MM.1S (cell line): ENCODE measurements around the gene RREB1.
A peak's percentile ranks its signal among the peaks of the same experiment; 100 is the strongest.

Experiments
- DNase-seq: peaks from one replicate; pipeline ENCODE4 v3.0.0-alpha.2; 2015
- H2AFZ ChIP-seq: fragments of 300-600 bp; sonication (generic); 2 replicates; pipeline ENCODE4 v1.6.0; 2016; ENCODE audit warnings: antibody characterized with exemption, low read length
- H3F3A ChIP-seq: fragments of 300-600 bp; sonication (generic); 2 replicates; pipeline ENCODE4 v1.6.1; 2016; ENCODE audit warnings: mild to moderate bottlenecking, antibody characterized with exemption, low read length, moderate library complexity, mixed read lengths; ENCODE audit not compliant: insufficient read depth
- H3K27ac ChIP-seq: fragments of 300-600 bp; sonication (generic); 2 replicates; pipeline ENCODE4 v1.5.1; 2016; ENCODE audit warnings: mild to moderate bottlenecking, low read length
- H3K27me3 ChIP-seq: fragments of 300-600 bp; sonication (generic); replicated peaks from 2 replicates; pipeline ENCODE4 v1.6.0; 2016; ENCODE audit warnings: low read length; ENCODE audit not compliant: insufficient read depth
- H3K36me3 ChIP-seq: fragments of 300-600 bp; sonication (generic); replicated peaks from 2 replicates; pipeline ENCODE4 v1.6.1; 2016; ENCODE audit warnings: mild to moderate bottlenecking, low read length, mixed read lengths; ENCODE audit not compliant: insufficient read depth
- H3K4me1 ChIP-seq: fragments of 300-600 bp; sonication (generic); 2 replicates; pipeline ENCODE4 v1.6.1; 2016; ENCODE audit warnings: low read length, mixed read lengths
- H3K4me2 ChIP-seq: fragments of 300-600 bp; sonication (generic); 2 replicates; pipeline ENCODE4 v1.6.0; 2016; ENCODE audit warnings: low read depth, low read length
- H3K4me3 ChIP-seq: fragments of 300-600 bp; sonication (generic); 2 replicates; pipeline ENCODE4 v1.5.1; 2016; ENCODE audit warnings: low read length, mixed read lengths
- H3K79me2 ChIP-seq: fragments of 300-600 bp; sonication (generic); 2 replicates; pipeline ENCODE4 v1.6.1; 2016; ENCODE audit warnings: mixed run types, low read length, mixed read lengths
- H3K9ac ChIP-seq: fragments of 300-600 bp; sonication (generic); 2 replicates; pipeline ENCODE4 v1.6.1; 2016; ENCODE audit warnings: low read length, mixed read lengths
- H3K9me2 ChIP-seq: fragments of 300-600 bp; sonication (generic); replicated peaks from 2 replicates; pipeline ENCODE4 v1.6.1; 2016; ENCODE audit warnings: mild to moderate bottlenecking, low read length, mixed read lengths; ENCODE audit not compliant: insufficient read depth
- H3K9me3 ChIP-seq: fragments of 300-600 bp; sonication (generic); replicated peaks from 2 replicates; pipeline ENCODE4 v1.6.1; 2016; ENCODE audit warnings: mild to moderate bottlenecking, low read length, mixed read lengths; ENCODE audit not compliant: insufficient read depth
- H4K20me1 ChIP-seq: fragments of 300-600 bp; sonication (generic); 2 replicates; pipeline ENCODE4 v1.6.1; 2016; ENCODE audit warnings: mild to moderate bottlenecking, low read length, moderate library complexity, mixed read lengths; ENCODE audit not compliant: insufficient read depth
- EZH2 ChIP-seq: fragments of 300-600 bp; sonication (generic); optimal IDR thresholded peaks from 2 replicates; pipeline ENCODE3; 2017; ENCODE audit warnings: low read depth, mild to moderate bottlenecking, antibody characterized with exemption, low read length, mixed read lengths
- EZH2phosphoT487 ChIP-seq: fragments of 300-600 bp; sonication (generic); IDR thresholded peaks from 2 replicates; pipeline ENCODE4 v1.6.1; 2018; ENCODE audit warnings: antibody characterized with exemption, low read length
- TF ChIP-seq, protein P1 (sequence below): fragments of 300-600 bp; sonication (generic); IDR thresholded peaks from 2 replicates; pipeline ENCODE4 v1.5.1; 2016; ENCODE audit warnings: antibody characterized with exemption, low read length, mixed read lengths

The RREB1 gene

DNA sequence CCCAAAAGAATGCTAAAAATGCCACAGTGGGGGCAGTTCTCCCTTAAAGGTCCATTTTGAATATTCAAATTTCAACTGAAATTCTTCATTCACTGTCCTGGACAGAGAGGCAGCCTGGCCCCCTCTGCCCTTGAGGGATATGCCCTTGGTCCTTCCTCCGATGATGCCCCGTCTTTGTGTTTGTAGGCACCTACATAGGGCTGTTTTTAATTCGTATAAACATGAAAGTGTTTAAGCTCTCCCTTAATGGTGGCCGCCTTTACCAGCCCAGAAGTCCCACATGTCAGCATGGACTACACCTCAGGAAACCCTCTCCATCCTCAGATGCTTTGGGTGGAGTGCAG lies 135.0 kb downstream of the RREB1 start:
- no peak overlapping the region for H3K27ac ChIP-seq
- no peak overlapping the region for H3K9ac ChIP-seq
- H3K27me3 ChIP-seq, result no peaks in the 10 kb centered on the region
- H3K79me2 ChIP-seq, result no peaks in the 10 kb centered on the region
- TF ChIP-seq EZH2, result no peak
- no peak for TF ChIP-seq EZH2phosphoT487
- TF ChIP-seq, protein P1, sequence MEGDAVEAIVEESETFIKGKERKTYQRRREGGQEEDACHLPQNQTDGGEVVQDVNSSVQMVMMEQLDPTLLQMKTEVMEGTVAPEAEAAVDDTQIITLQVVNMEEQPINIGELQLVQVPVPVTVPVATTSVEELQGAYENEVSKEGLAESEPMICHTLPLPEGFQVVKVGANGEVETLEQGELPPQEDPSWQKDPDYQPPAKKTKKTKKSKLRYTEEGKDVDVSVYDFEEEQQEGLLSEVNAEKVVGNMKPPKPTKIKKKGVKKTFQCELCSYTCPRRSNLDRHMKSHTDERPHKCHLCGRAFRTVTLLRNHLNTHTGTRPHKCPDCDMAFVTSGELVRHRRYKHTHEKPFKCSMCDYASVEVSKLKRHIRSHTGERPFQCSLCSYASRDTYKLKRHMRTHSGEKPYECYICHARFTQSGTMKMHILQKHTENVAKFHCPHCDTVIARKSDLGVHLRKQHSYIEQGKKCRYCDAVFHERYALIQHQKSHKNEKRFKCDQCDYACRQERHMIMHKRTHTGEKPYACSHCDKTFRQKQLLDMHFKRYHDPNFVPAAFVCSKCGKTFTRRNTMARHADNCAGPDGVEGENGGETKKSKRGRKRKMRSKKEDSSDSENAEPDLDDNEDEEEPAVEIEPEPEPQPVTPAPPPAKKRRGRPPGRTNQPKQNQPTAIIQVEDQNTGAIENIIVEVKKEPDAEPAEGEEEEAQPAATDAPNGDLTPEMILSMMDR, result no peak
- H2AFZ ChIP-seq, result no peak overlapping the region
- H3K9me3 ChIP-seq, result no peaks in the 10 kb centered on the region
- H3K9me2 ChIP-seq, result no peaks in the 10 kb centered on the region
- no peaks in the 10 kb centered on the region for H3K36me3 ChIP-seq
- H3K4me3 ChIP-seq, result no peak overlapping the region
- H3F3A ChIP-seq, result peaks cover 20% of the 10 kb centered on the region; the same call in 1 of the 2 replicates
- DNase-seq, result no peak
- peaks cover 24% of the 10 kb centered on the region for H3K4me1 ChIP-seq
- no peaks in the 10 kb centered on the region for H4K20me1 ChIP-seq
- H3K4me2 ChIP-seq, result no peak overlapping the region

DNA sequence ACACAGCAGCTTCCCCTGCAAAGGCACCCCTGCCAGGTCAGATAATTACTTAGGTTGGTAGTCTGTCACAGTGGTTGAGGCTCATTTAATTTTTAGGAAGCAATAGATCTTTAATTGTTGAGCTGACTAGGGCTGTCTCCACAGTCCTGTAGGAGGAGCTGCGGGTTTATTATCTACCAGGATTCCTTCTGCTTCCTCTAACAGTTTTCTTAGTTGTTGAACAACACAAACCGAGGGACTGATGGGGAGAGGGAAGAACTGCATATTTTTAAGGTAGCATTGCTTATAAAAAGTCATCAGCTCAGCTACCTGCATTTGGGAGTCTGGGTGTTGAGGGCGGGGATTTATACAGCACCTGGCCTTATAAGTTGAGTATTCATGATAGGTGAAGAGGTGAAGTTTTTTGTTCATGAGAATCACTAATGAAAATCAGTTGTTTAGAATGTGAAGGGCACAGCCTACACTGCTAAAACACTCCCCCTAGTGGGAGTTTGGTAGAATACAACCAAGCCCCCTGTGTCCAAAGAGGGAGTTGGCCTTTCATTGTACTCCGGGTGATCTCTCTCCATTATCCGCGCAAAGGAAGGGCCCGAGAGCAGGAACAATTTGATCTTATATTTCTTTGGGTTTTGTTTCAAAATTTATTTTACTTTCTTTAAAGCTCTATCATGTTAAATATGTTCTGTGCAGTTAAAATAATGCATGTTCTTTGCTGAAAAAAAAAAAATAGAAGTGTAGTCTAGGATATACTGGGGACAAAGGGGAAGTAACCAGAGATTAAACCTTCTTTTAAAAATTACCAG lies 135.6 kb downstream of the RREB1 start:
- H2AFZ ChIP-seq, result no peak overlapping the region
- peaks cover 24% of the 10 kb centered on the region for H3K4me1 ChIP-seq
- no peak for TF ChIP-seq EZH2
- TF ChIP-seq, protein P1, result peak; percentile 88
- H3K9me2 ChIP-seq, result no peaks in the 10 kb centered on the region
- H3K4me2 ChIP-seq, result no peak overlapping the region
- no peaks in the 10 kb centered on the region for H3K27me3 ChIP-seq
- no peak overlapping the region for H3K27ac ChIP-seq
- no peaks in the 10 kb centered on the region for H3K36me3 ChIP-seq
- H3K4me3 ChIP-seq, result no peak overlapping the region
- H3F3A ChIP-seq, result peaks cover 20% of the 10 kb centered on the region; the same call in 1 of the 2 replicates
- no peaks in the 10 kb centered on the region for H3K79me2 ChIP-seq
- no peaks in the 10 kb centered on the region for H3K9me3 ChIP-seq
- no peaks in the 10 kb centered on the region for H4K20me1 ChIP-seq
- DNase-seq, result peak; percentile 71
- no peak overlapping the region for H3K9ac ChIP-seq

DNA sequence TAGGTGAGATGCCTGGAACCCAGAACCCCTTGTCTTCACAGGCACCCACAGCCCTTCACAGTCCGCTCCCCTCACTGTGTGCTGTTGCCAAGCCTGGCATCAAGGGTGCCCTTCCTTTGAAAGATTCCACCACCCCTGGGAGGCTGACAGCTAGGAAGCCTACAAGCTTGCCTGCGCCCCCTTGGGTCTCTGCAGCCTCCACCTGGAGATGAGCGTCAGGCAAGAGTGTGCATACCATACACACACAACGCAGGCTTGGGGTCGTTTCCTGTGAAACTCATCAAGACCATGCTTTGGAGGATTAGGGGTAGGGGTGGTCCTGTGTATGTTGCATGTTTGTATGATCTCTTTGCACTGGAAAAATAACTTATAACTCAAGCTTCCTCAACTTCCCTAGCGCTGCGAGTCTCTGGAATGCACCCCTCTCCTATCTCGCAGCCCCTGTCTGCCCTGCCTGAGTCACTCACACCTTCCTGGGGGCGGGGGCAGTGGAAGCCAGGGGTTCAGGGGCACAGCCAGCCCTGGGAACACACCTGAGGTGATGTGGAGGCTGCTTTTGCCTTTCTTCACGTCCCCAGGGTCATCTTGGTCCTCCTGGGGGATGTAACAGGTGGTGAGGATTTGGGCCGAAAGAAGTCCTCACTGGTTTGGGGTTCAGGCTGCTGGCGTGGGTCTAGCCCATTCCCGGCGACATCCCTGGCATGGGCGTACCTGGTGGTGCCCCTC lies 138.1 kb downstream of the RREB1 start:
- TF ChIP-seq EZH2 (no peak), EZH2phosphoT487 (no peak)
- TF ChIP-seq, protein P1, result no peak
- Histone ChIP-seq H4K20me1 (no peaks in the 10 kb centered on the region), H3K27me3 (no peaks in the 10 kb centered on the region), H3K9me3 (no peaks in the 10 kb centered on the region), H3K4me2 (no peak overlapping the region), H3F3A (peaks cover 20% of the 10 kb centered on the region; the same call in 1 of the 2 replicates), H3K79me2 (no peaks in the 10 kb centered on the region), H3K36me3 (no peaks in the 10 kb centered on the region), H3K4me1 (peaks cover 24% of the 10 kb centered on the region), H3K4me3 (no peak overlapping the region), H3K27ac (no peak overlapping the region), H2AFZ (no peak overlapping the region), H3K9me2 (no peaks in the 10 kb centered on the region), H3K9ac (no peak overlapping the region)
- DNase-seq, result no peak
